Measurements from ENCODE around the gene IGFL3.

The IGFL3 gene

GRCh38 chr19:46076031-46076880, 48.2 kb downstream of the IGFL3 start:
- no peak for DNase-seq

- no peak for DNase-seq
These were observed 51.1 kb downstream of the IGFL3 start for GRCh38 chr19:46073268-46073922.

Data from activated naive CD4-positive, alpha-beta T cell treated with anti-CD3 and anti-CD28 coated beads, Interleukin-2, amount 50 U/mL, for 16 hours (primary cell).